GM23248 (cell line): ENCODE results near the gene INO80B. TPM values are rescaled to one million over a fixed set of nuclear protein-coding genes. Genes with fewer than 3 reads are reported as not detected.

Source experiments
- DNase-seq: peaks from one replicate; pipeline ENCODE4 v3.0.0-alpha.2; 2015
- H2AFZ ChIP-seq: fragments of 200-600 bp; sonication (generic); 2 replicates; pipeline ENCODE4 v1.6.1; 2016; ENCODE audit warnings: antibody characterized with exemption
- H3F3A ChIP-seq: fragments of 200-600 bp; sonication (generic); 2 replicates; pipeline ENCODE4 v1.6.1; 2016; ENCODE audit warnings: mild to moderate bottlenecking, antibody characterized with exemption, mixed run types; ENCODE audit not compliant: insufficient read depth
- H3K27ac ChIP-seq: fragments of 200-600 bp; sonication (generic); 2 replicates; pipeline ENCODE4 v1.5.1; 2016; ENCODE audit warnings: mild to moderate bottlenecking
- H3K27me3 ChIP-seq: fragments of 200-600 bp; sonication (generic); replicated peaks from 2 replicates; pipeline ENCODE4 v1.6.1; 2016; ENCODE audit warnings: mild to moderate bottlenecking; ENCODE audit not compliant: insufficient read depth
- H3K36me3 ChIP-seq: fragments of 200-600 bp; sonication (generic); 2 replicates; pipeline ENCODE4 v1.6.1; 2016; ENCODE audit warnings: low read depth, mild to moderate bottlenecking
- H3K4me1 ChIP-seq: fragments of 200-600 bp; sonication (generic); 2 replicates; pipeline ENCODE4 v1.6.1; 2016; ENCODE audit warnings: mild to moderate bottlenecking; ENCODE audit not compliant: insufficient read depth
- H3K4me2 ChIP-seq: fragments of 200-600 bp; sonication (generic); one replicate; pipeline ENCODE4 v1.6.1; 2016; ENCODE audit warnings: mild to moderate bottlenecking; ENCODE audit not compliant: unreplicated experiment
- H3K4me3 ChIP-seq: fragments of 200-600 bp; sonication (generic); 2 replicates; pipeline ENCODE4 v1.5.1; 2016; ENCODE audit warnings: mild to moderate bottlenecking
- H3K79me2 ChIP-seq: fragments of 200-600 bp; sonication (generic); 2 replicates; pipeline ENCODE4 v1.6.1; 2016; ENCODE audit warnings: mild to moderate bottlenecking; ENCODE audit not compliant: insufficient read depth
- H3K9ac ChIP-seq: fragments of 200-600 bp; sonication (generic); 2 replicates; pipeline ENCODE4 v1.6.1; 2016; ENCODE audit warnings: mild to moderate bottlenecking
- H3K9me2 ChIP-seq: fragments of 200-600 bp; sonication (generic); 2 replicates; pipeline ENCODE4 v1.6.1; 2016; ENCODE audit warnings: mixed run types, mild to moderate bottlenecking, moderate library complexity; ENCODE audit not compliant: insufficient read depth
- H3K9me3 ChIP-seq: fragments of 200-600 bp; sonication (generic); one replicate; pipeline ENCODE4 v1.6.1; 2017; ENCODE audit warnings: low read depth
- H4K20me1 ChIP-seq: fragments of 200-600 bp; sonication (generic); 2 replicates; pipeline ENCODE4 v1.6.0; 2016; ENCODE audit not compliant: insufficient read depth
- EZH2 ChIP-seq: fragments of 200-600 bp; sonication (generic); IDR thresholded peaks from 2 replicates; pipeline ENCODE4 v1.6.1; 2018; ENCODE audit warnings: antibody characterized with exemption, mild to moderate bottlenecking; ENCODE audit not compliant: insufficient read depth, poor library complexity, severe bottlenecking
- EZH2phosphoT487 ChIP-seq: fragments of 200-600 bp; sonication (generic); IDR thresholded peaks from 2 replicates; pipeline ENCODE4 v1.6.1; 2018; ENCODE audit warnings: antibody characterized with exemption, moderate library complexity, mild to moderate bottlenecking, low read depth; ENCODE audit not compliant: insufficient read depth
- WGBS, 2 experiments: methylation state at CpG; one replicate each; pipeline ENCODE4 v1.1.6; 2015 to 2017; ENCODE audit warnings: low lambda C conversion rate in 2 of 2, low coverage in 1 of 2; ENCODE audit errors: missing lambda C conversion rate in 2 of 2; 5-methylcytosine and 5-hydroxymethylcytosine counted together
- in situ Hi-C: fragments of 300-500 bp; cut with MboI; formaldehyde crosslinking; loops from 2 replicates; pipeline ENCODE4 v1.15.0; 2020
- polyA plus RNA-seq: library from polyadenylated mRNA; unstranded; fragments of >200 nt; fragmentation: Nextera tagmentation; extraction: Ambion mirVana; gene quantifications from 2 replicates; pipeline ENCODE4 v1.2.1, GENCODE V29; 2016
- total RNA-seq: library from RNA; depleted of rRNA; stranded (reverse); fragments of >200 nt; shearing (Covaris generic); gene quantifications from 2 replicates; pipeline ENCODE4 v1.2.3, GENCODE V29; 2014

INO80B gene
- total and polyA plus RNA-seq, 2 experiments from 2014 or later: 4.9 to 10.9 TPM

GRCh38 chr2:74493546-74493945 is 38.7 kb downstream of the INO80B start:
- Histone ChIP-seq H3K9ac (no peak overlapping the region), H3K27ac (no peak overlapping the region), H3K4me3 (no peak overlapping the region), H3K79me2 (peaks cover 10% of the 10 kb centered on the region), H3K4me1 (peaks cover 14% of the 10 kb centered on the region), H4K20me1 (no peaks in the 10 kb centered on the region), H3K27me3 (no peaks in the 10 kb centered on the region), H2AFZ (no peak overlapping the region), H3K36me3 (peaks cover 4% of the 10 kb centered on the region; the same call in 1 of the 2 replicates), H3K9me2 (no peaks in the 10 kb centered on the region), H3K4me2 (no peak overlapping the region), H3K9me3 (no peaks in the 10 kb centered on the region), H3F3A (peaks cover 1% of the 10 kb centered on the region)
- no peak for DNase-seq
- in situ Hi-C loops: no loop called here
- 81 to 86% methylated on average over 3 of the region's 3 CpGs for WGBS, 2 experiments
- TF ChIP-seq EZH2 (no peak), EZH2phosphoT487 (no peak)

DNA sequence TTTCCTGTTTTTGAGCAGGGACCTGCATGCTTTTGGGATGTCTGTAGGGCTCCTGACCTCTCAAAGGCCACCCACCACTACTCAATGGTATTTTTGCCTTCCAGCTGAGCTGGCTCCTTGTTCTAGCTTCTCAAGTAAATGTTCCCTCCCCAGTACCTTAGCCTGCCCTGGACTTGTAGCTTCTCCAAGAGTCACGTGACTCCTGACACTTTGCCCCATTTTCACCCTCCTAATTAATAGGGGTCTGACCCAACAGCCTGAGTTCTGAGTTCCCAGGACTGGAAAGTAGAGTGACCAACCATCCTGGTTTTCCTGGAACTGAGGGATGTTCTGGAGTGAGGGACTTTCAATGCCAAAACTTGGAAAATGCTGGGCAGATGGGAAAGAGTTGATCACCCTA is 40.6 kb downstream of the INO80B start:
- DNase-seq: no peak
- Histone ChIP-seq H3K9me3 (no peaks in the 10 kb centered on the region), H2AFZ (no peak overlapping the region), H3K27ac (no peak overlapping the region), H3K9me2 (no peaks in the 10 kb centered on the region), H3K4me3 (no peak overlapping the region), H3K9ac (no peak overlapping the region), H3K4me2 (no peak overlapping the region), H4K20me1 (no peaks in the 10 kb centered on the region), H3F3A (no peaks in the 10 kb centered on the region), H3K27me3 (no peaks in the 10 kb centered on the region), H3K79me2 (no peaks in the 10 kb centered on the region), H3K4me1 (peaks cover 6% of the 10 kb centered on the region; the same call in 1 of the 2 replicates), H3K36me3 (peaks cover 4% of the 10 kb centered on the region; the same call in 1 of the 2 replicates)
- in situ Hi-C loops: no loop called here
- 56 to 59% methylated on average over 1 of the region's 1 CpG for WGBS, 2 experiments
- no peak for TF ChIP-seq EZH2
- TF ChIP-seq EZH2phosphoT487: no peak

- H2AFZ ChIP-seq: peak overlapping the region; percentile 68
- H3K4me2 ChIP-seq: peak overlapping the region; percentile 96
- H3K27ac ChIP-seq: no peak overlapping the region
- TF ChIP-seq EZH2 (no peak), EZH2phosphoT487 (no peak)
- no peaks in the 10 kb centered on the region for H3K79me2 ChIP-seq
- H3K27me3 ChIP-seq: no peaks in the 10 kb centered on the region
- in situ Hi-C loops: no loop called here
- 49 to 50% methylated on average over 19 of the region's 19 CpGs for WGBS, 2 experiments
- H3K9me2 ChIP-seq: no peaks in the 10 kb centered on the region
- DNase-seq: no peak
- H4K20me1 ChIP-seq: no peaks in the 10 kb centered on the region
- peaks cover under 1% of the 10 kb centered on the region; the same call in 1 of the 2 replicates for H3K36me3 ChIP-seq
- H3F3A ChIP-seq: no peaks in the 10 kb centered on the region
- no peak overlapping the region for H3K9ac ChIP-seq
- no peaks in the 10 kb centered on the region for H3K9me3 ChIP-seq
- H3K4me3 ChIP-seq: peak overlapping the region; percentile 68
- H3K4me1 ChIP-seq: peaks cover 9% of the 10 kb centered on the region; the same call in 1 of the 2 replicates
These were observed 42.3 kb downstream of the INO80B start for GRCh38 chr2:74496997-74497776.

DNA sequence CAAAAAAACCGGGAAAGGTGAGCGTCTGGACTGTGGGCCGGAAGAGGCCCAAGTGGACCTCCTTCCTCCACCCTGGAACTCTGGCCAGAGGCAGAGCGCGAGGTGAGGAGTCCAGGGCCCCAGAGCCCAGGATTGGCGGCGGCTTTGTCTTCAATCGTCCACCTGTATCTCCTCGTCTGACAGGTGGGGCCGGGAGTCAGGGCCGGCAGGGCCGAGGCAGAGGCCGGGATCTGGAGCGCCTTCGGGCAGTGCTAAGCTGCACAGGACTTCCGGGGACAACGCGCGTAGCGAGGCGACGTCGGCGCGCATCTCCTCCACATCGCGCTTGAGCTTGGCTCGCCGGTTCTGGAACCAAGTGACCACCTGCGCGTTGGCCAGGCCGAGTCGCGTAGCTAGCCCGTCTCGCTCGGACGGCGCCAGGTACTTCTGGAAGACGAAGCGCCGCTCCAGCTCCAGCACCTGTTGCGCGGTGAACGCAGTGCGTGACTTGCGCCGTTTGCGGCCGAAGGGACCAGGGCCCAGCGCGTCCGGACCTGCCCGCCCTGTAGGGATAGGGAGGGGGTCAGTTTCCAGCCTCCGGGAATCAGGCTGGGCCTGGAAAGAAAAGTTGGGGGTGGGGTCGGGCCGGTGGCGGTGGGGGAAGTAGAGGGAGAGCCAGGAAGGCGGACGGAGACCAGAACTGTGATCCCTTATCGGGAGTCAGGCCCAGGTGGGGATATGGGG is 43.1 kb downstream of the INO80B start:
- H3K79me2 ChIP-seq: no peaks in the 10 kb centered on the region
- H3K9me3 ChIP-seq: no peaks in the 10 kb centered on the region
- peak overlapping the region; percentile 68 for H2AFZ ChIP-seq
- H3K27ac ChIP-seq: no peak overlapping the region
- no peaks in the 10 kb centered on the region for H3F3A ChIP-seq
- TF ChIP-seq EZH2phosphoT487 (no peak), EZH2 (no peak)
- H3K9me2 ChIP-seq: no peaks in the 10 kb centered on the region
- peak overlapping the region; percentile 96 for H3K4me2 ChIP-seq
- H3K36me3 ChIP-seq: no peaks in the 10 kb centered on the region; the same call in 1 of the 2 replicates
- no peak overlapping the region for H3K9ac ChIP-seq
- H4K20me1 ChIP-seq: no peaks in the 10 kb centered on the region
- 4 to 6% methylated on average over 49 to 61 of the region's 61 CpGs for WGBS, 2 experiments
- peaks cover 10% of the 10 kb centered on the region; the same call in 1 of the 2 replicates for H3K4me1 ChIP-seq
- no peaks in the 10 kb centered on the region for H3K27me3 ChIP-seq
- in situ Hi-C loops: no loop called here
- peak overlapping the region; percentile 68 for H3K4me3 ChIP-seq
- DNase-seq: peak; percentile 56
